Cardiac muscle cell (in vitro differentiated cells and primary cell): Measurements from ENCODE around the gene TMEM106C. TPM values are rescaled to one million over a fixed set of nuclear protein-coding genes. Genes with fewer than 3 reads are reported as not detected.

Experiments
- DNase-seq, 2 donors: peaks; one replicate each; pipeline versions ENCODE4 v3.0.0 to v3.0.0-alpha.2; 2010 to 2017; ENCODE audit warnings: low read depth in 1 of 2, low spot score in 1 of 2
- H3K27ac ChIP-seq: fragments of 200-600 bp; sonication (generic); 2 replicates; pipeline ENCODE4 v1.5.1; 2016
- H3K27me3 ChIP-seq: fragments of 200-600 bp; sonication (generic); 2 replicates; pipeline ENCODE4 v1.6.0; 2016; ENCODE audit warnings: control low read depth
- H3K36me3 ChIP-seq: fragments of 200-600 bp; sonication (generic); 2 replicates; pipeline ENCODE4 v1.5.1; 2016; ENCODE audit warnings: control low read depth
- H3K4me1 ChIP-seq: fragments of 200-600 bp; sonication (generic); 2 replicates; pipeline ENCODE4 v1.8.1; 2017; ENCODE audit warnings: low read depth, mild to moderate bottlenecking, mixed run types
- H3K4me3 ChIP-seq: fragments of 200-600 bp; sonication (generic); 2 replicates; pipeline ENCODE4 v1.5.1; 2016; ENCODE audit warnings: mild to moderate bottlenecking
- H3K9me3 ChIP-seq: fragments of 200-600 bp; sonication (generic); 2 replicates; pipeline ENCODE4 v1.5.1; 2017; ENCODE audit warnings: low read depth, mild to moderate bottlenecking, control low read depth
- CTCF ChIP-seq: IDR thresholded peaks from 2 replicates; pipeline ENCODE4 v1.5.1; 2012; ENCODE audit warnings: low read depth, mild to moderate bottlenecking, low read length
- polyA plus RNA-seq: library from polyadenylated mRNA; unstranded; fragments of >200 nt; fragmentation: Nextera tagmentation; extraction: Ambion mirVana; gene quantifications from 2 replicates; pipeline ENCODE4 v1.2.1, GENCODE V29; 2016
- total RNA-seq: library from RNA; depleted of rRNA; stranded (reverse); fragments of >200 nt; gene quantifications from 2 replicates; pipeline ENCODE4 v1.2.3, GENCODE V29; 2016

Gene TMEM106C
- total and polyA plus RNA-seq, 2 experiments from 2014 or later: 100 to 108 TPM

- no peaks in the 10 kb centered on the region for H3K27me3 ChIP-seq
- no peaks in the 10 kb centered on the region for H3K36me3 ChIP-seq
- no peak overlapping the region for H3K4me3 ChIP-seq
- H3K9me3 ChIP-seq: no peaks in the 10 kb centered on the region
- peaks cover 5% of the 10 kb centered on the region for H3K4me1 ChIP-seq
- H3K27ac ChIP-seq: no peak overlapping the region
- no peak for DNase-seq
- TF ChIP-seq CTCF: no peak
Measured at GRCh38 chr12:47940773-47941474, 22.5 kb upstream of the TMEM106C start.

GRCh38 chr12:47941475-47941780, 22.0 kb upstream of the TMEM106C start:
- peaks cover 5% of the 10 kb centered on the region for H3K4me1 ChIP-seq
- H3K36me3 ChIP-seq: no peaks in the 10 kb centered on the region
- no peaks in the 10 kb centered on the region for H3K27me3 ChIP-seq
- no peak for DNase-seq
- no peak for TF ChIP-seq CTCF
- no peak overlapping the region for H3K4me3 ChIP-seq
- no peaks in the 10 kb centered on the region for H3K9me3 ChIP-seq
- H3K27ac ChIP-seq: no peak overlapping the region

GRCh38 chr12:47941871-47942613, 21.4 kb upstream of the TMEM106C start:
- Histone ChIP-seq H3K36me3 (no peaks in the 10 kb centered on the region), H3K9me3 (no peaks in the 10 kb centered on the region), H3K27me3 (no peaks in the 10 kb centered on the region), H3K4me3 (no peak overlapping the region), H3K4me1 (peaks cover 5% of the 10 kb centered on the region), H3K27ac (no peak overlapping the region)
- DNase-seq: peak in 1 of 2 donors; percentile 9
- TF ChIP-seq CTCF: peak; percentile 28

- Histone ChIP-seq H3K4me1 (peaks cover 5% of the 10 kb centered on the region), H3K9me3 (no peaks in the 10 kb centered on the region), H3K36me3 (no peaks in the 10 kb centered on the region), H3K4me3 (no peak overlapping the region), H3K27ac (no peak overlapping the region), H3K27me3 (no peaks in the 10 kb centered on the region)
- no peak for TF ChIP-seq CTCF
- DNase-seq: no peak
Measured at GRCh38 chr12:47942614-47943225, 20.7 kb upstream of the TMEM106C start.

- no peak overlapping the region for H3K27ac ChIP-seq
- H3K9me3 ChIP-seq: no peaks in the 10 kb centered on the region
- H3K4me1 ChIP-seq: peaks cover 5% of the 10 kb centered on the region
- no peak for TF ChIP-seq CTCF
- H3K36me3 ChIP-seq: no peaks in the 10 kb centered on the region
- H3K4me3 ChIP-seq: no peak overlapping the region
- DNase-seq: no peak
- H3K27me3 ChIP-seq: no peaks in the 10 kb centered on the region
Measured at GRCh38 chr12:47943623-47944340, 19.6 kb upstream of the TMEM106C start.
